HL-60 (cell line): ENCODE measurements around the gene FAHD2A.
"Not testable (repeated sequence)": the region's sequence is repeated elsewhere in the genome, so short reads cannot be mapped to it uniquely, and the experiment has no call there.

Experiments used
- CTCF ChIP-seq: IDR thresholded peaks from one replicate; pipeline ENCODE4 v1.5.1; 2011; ENCODE audit warnings: low read length, control low read depth, inconsistent platforms; ENCODE audit not compliant: insufficient read depth
- POLR2AphosphoS5 ChIP-seq: IDR thresholded peaks from 2 replicates; pipeline ENCODE4 v1.6.1; 2012; ENCODE audit warnings: low read depth
- REST ChIP-seq: IDR thresholded peaks from 2 replicates; pipeline ENCODE4 v1.6.1; 2012; ENCODE audit warnings: low read depth; ENCODE audit not compliant: insufficient replicate concordance
- SPI1 ChIP-seq: IDR thresholded peaks from 2 replicates; pipeline ENCODE4 v1.6.1; 2012; ENCODE audit warnings: low read depth, mild to moderate bottlenecking, borderline replicate concordance

- TF ChIP-seq CTCF, POLR2AphosphoS5, SPI1, REST: not testable (repeated sequence)
These were observed 31.5 kb downstream of the FAHD2A start for GRCh38 chr2:95433973-95434372.
